Lower leg skin (tissue), 3 donors: ENCODE results near the gene RPE65.

Experiments used
- CTCF ChIP-seq, 3 donors: fragments of 450-650 bp; IDR thresholded peaks; one replicate each; pipeline ENCODE4 v1.5.1; 2016; ENCODE audit warnings: antibody characterized with exemption in 3 of 3, mild to moderate bottlenecking in 3 of 3, moderate library complexity in 2 of 3
- POLR2A ChIP-seq, 2 donors: fragments of 450-650 bp; IDR thresholded peaks; one replicate each; pipeline ENCODE4 v1.6.1; 2016 to 2017; ENCODE audit warnings: antibody characterized with exemption in 2 of 2, mild to moderate bottlenecking in 1 of 2, moderate library complexity in 1 of 2

DNA sequence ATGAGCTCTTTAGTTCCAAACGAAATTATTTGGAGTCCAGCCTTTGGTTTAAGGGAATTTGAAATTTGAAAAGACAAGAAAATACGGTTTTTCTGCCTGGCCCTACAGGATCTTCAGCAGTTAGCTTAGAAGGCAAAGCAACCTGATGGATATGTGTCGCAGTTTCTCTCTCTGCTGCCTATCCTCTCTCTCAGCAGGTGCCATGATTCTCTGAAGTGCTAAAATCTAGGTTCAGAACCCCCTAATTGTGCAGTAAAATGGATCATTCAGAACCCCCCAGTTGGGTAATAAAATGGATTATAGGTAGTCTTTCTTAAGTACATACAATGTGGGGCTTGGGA is 47.6 kb upstream of the RPE65 start:
- TF ChIP-seq CTCF (IDR thresholded peaks at IDR 0.05) (no peak), POLR2A (IDR thresholded peaks at IDR 0.05) (no peak)
